CD4-positive, CD25-positive, alpha-beta regulatory T cell (primary cell): ENCODE results near the gene SIRT7. TPM values are rescaled to one million over a fixed set of nuclear protein-coding genes. Genes with fewer than 3 reads are reported as not detected.

Source experiments
- ATAC-seq, 2 donors: fragments of 150-1000 bp; cut with Tn5 transposase; one replicate each; pipeline ENCODE4 v1.10.0; 2021; ENCODE audit warnings: low read depth in 2 of 2, moderate number of reproducible peaks in 2 of 2, moderate library complexity in 1 of 2
- DNase-seq, 3 donors: peaks; one replicate each; pipeline versions ENCODE4 v3.0.0 to v3.0.0-alpha.2; 2012 to 2022; ENCODE audit warnings: mixed read lengths in 1 of 3
- H3K27ac ChIP-seq: one replicate; pipeline ENCODE4 v1.7.0; 2013; ENCODE audit warnings: mild to moderate bottlenecking, low read length; ENCODE audit not compliant: insufficient read depth, poor library complexity, severe bottlenecking
- H3K27me3 ChIP-seq: one replicate; pipeline ENCODE4 v1.7.0; 2013; ENCODE audit warnings: low read length; ENCODE audit not compliant: control insufficient read depth, insufficient read depth
- H3K36me3 ChIP-seq: one replicate; pipeline ENCODE4 v1.7.0; 2013; ENCODE audit warnings: mild to moderate bottlenecking, low read length, moderate library complexity; ENCODE audit not compliant: control insufficient read depth, insufficient read depth
- H3K4me1 ChIP-seq: 2 replicates; pipeline ENCODE4 v1.7.0; 2013; ENCODE audit warnings: mild to moderate bottlenecking, low read length; ENCODE audit not compliant: insufficient read depth, control insufficient read depth, poor library complexity, severe bottlenecking
- H3K4me3 ChIP-seq: one replicate; pipeline ENCODE4 v1.7.0; 2013; ENCODE audit warnings: low read depth, mild to moderate bottlenecking, low read length, moderate library complexity
- H3K9me3 ChIP-seq, 2 experiments: 1 replicate in 1 of 2; 2 replicates in 1 of 2; pipeline ENCODE4 v1.7.0; 2013; ENCODE audit warnings: low read length in 2 of 2, mild to moderate bottlenecking in 1 of 2, moderate library complexity in 1 of 2; ENCODE audit not compliant: control insufficient read depth in 2 of 2
- H3K27ac Mint-ChIP-seq, 3 donors: one replicate each; pipeline ENCODE4 v1.8.0; 2020 to 2022; ENCODE audit warnings: mild to moderate bottlenecking in 3 of 3, mixed read lengths in 3 of 3, moderate library complexity in 2 of 3
- H3K27me3 Mint-ChIP-seq: one replicate; pipeline ENCODE4 v1.8.0; 2022; ENCODE audit warnings: mild to moderate bottlenecking, mixed read lengths
- H3K36me3 Mint-ChIP-seq: one replicate; pipeline ENCODE4 v1.8.0; 2020; ENCODE audit warnings: mixed read lengths
- H3K4me1 Mint-ChIP-seq, 4 donors: one replicate each; pipeline ENCODE4 v1.8.0; 2020 to 2022; ENCODE audit warnings: mixed read lengths in 4 of 4, mild to moderate bottlenecking in 1 of 4
- H3K4me3 Mint-ChIP-seq, 4 donors: one replicate each; pipeline ENCODE4 v1.8.0; 2020 to 2022; ENCODE audit warnings: mild to moderate bottlenecking in 4 of 4, mixed read lengths in 4 of 4, moderate library complexity in 3 of 4
- H3K9me3 Mint-ChIP-seq, 7 donors: one replicate each; pipeline ENCODE4 v1.8.0; 2020 to 2022; ENCODE audit warnings: mixed read lengths in 7 of 7, mild to moderate bottlenecking in 3 of 7, moderate library complexity in 2 of 7
- polyA plus RNA-seq, 4 donors: library from polyadenylated mRNA; unstranded; fragments of 300-500 nt; fragmentation: Illumina TruSeq; gene quantifications; one replicate each; pipeline ENCODE4 v1.2.3, GENCODE V29; 2021
- total RNA-seq: library from RNA; stranded (reverse); gene quantifications from one replicate; pipeline ENCODE4 v1.2.3, GENCODE V29; 2022

SIRT7 gene
- total and polyA plus RNA-seq, 5 donors from 2014 or later, result 35.9 to 78.1 (median 42.1) TPM

- Mint-ChIP-seq H3K27me3 (peaks cover 18% of the 10 kb centered on the region), H3K4me1 (peaks cover 0 to 30% (median 7%) of the 10 kb centered on the region in 4 donors), H3K36me3 (no peaks in the 10 kb centered on the region), H3K9me3 (peaks cover 0 to 1% (median 0%) of the 10 kb centered on the region in 7 donors), H3K27ac (no peak overlapping the region), H3K4me3 (peak overlapping the region in 3 of 4 donors; percentile 69 to 74 (median 73))
- ATAC-seq, result peak in 1 of 2 donors; percentile 27
- no peaks in the 10 kb centered on the region for H3K9me3 ChIP-seq
- no peaks in the 10 kb centered on the region for H3K27me3 ChIP-seq
- H3K4me1 ChIP-seq, result peaks cover 43% of the 10 kb centered on the region
- peak overlapping the region; percentile 76 for H3K27ac ChIP-seq
- no peak for DNase-seq
- H3K4me3 ChIP-seq, result no peak overlapping the region
- no peaks in the 10 kb centered on the region for H3K36me3 ChIP-seq
Measured at GRCh38 chr17:81927152-81927652, 9.2 kb upstream of the SIRT7 start.

DNA sequence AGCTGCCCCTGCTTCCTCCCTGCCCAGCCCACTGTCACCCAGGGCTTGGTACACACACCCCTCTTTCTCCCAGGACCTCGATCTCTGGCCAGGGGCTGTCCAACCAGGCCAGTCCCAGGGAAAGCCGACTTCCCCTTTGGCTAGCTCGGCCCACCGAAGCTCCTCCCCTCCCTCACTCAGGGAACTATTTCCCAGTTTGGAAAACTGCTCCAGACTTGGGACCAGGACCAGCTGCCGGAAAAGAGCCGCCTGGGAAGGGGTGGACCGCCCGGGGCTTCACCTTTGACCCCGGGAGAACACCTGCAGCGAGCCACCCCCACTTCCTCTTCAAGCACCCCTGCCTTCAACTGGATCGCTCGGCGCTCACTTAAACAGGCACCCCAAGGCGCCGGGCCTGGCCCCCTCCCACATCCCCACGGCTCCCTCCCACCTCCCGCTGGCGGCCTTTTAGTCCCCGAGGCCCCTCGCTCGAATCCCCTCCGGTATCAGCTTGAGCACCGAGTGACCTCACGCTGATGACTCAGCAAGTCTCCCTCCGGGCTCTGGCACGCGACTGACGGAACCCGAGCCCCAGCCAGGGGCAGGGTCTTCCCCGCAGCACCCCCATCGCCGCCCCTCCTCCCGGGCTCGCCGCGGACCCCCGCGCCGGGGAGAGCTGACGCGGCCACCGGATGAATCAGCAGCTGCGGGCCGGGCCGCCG, 8.6 kb upstream of the SIRT7 start:
- H3K36me3 Mint-ChIP-seq, result no peaks in the 10 kb centered on the region
- H3K4me3 Mint-ChIP-seq, result peak overlapping the region; percentile 85 to 93 (median 86)
- H3K9me3 Mint-ChIP-seq, result peaks cover 0 to 1% (median 0%) of the 10 kb centered on the region in 7 donors
- Histone ChIP-seq H3K9me3 (no peaks in the 10 kb centered on the region), H3K27me3 (no peaks in the 10 kb centered on the region), H3K4me1 (peaks cover 43% of the 10 kb centered on the region), H3K27ac (peak overlapping the region; percentile 76), H3K4me3 (peak overlapping the region; percentile 11), H3K36me3 (no peaks in the 10 kb centered on the region)
- H3K4me1 Mint-ChIP-seq, result peaks cover 0 to 30% (median 7%) of the 10 kb centered on the region in 4 donors
- ATAC-seq, result peak; percentile 35
- DNase-seq, result peak; percentile 47 to 82 (median 48)
- H3K27ac Mint-ChIP-seq, result peak overlapping the region; percentile 91 to 96 (median 93)
- H3K27me3 Mint-ChIP-seq, result peaks cover 12% of the 10 kb centered on the region

DNA sequence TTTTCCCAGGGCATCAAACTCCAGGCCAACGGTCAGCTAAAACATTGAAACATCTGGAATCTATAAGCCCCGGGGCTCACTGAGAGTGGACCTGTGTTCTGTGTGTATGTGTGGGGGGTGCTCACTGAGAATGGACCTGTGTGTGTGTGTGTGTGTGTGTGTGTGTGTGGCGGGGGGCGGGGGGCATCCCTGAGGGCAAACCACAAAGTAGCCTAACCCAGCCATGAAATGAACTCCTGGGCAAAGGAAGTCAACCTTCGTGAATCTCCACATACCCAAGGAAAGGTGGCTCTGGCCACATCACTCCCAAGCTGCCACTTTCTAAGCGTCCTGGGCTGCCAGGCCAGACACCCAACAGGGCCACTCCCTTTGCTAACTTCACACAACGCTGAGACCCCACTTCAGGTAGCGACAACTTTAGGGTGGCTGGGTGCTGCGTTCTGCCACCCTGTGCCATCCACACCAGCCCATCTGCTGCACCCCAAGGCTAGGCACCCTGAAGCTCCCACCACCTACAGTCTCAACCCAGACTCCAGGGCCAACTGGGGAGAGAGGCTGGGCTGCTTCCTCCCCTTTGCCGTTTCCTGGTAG, 8.0 kb upstream of the SIRT7 start:
- peaks cover 0 to under 1% (median 0%) of the 10 kb centered on the region in 7 donors for H3K9me3 Mint-ChIP-seq
- H3K4me1 Mint-ChIP-seq, result peaks cover 0 to 30% (median 7%) of the 10 kb centered on the region in 4 donors
- Histone ChIP-seq H3K36me3 (no peaks in the 10 kb centered on the region), H3K4me1 (peaks cover 43% of the 10 kb centered on the region), H3K27ac (peak overlapping the region; percentile 76), H3K9me3 (no peaks in the 10 kb centered on the region), H3K4me3 (peak overlapping the region; percentile 11), H3K27me3 (no peaks in the 10 kb centered on the region)
- H3K27me3 Mint-ChIP-seq, result peaks cover 8% of the 10 kb centered on the region
- ATAC-seq (no peak), DNase-seq (no peak)
- no peaks in the 10 kb centered on the region for H3K36me3 Mint-ChIP-seq
- H3K27ac Mint-ChIP-seq, result peak overlapping the region; percentile 91 to 96 (median 93)
- peak overlapping the region; percentile 85 to 96 (median 86) for H3K4me3 Mint-ChIP-seq

GRCh38 chr17:81924557-81925532, 6.9 kb upstream of the SIRT7 start:
- H3K9me3 Mint-ChIP-seq, result no peaks in the 10 kb centered on the region
- peaks cover 0 to 30% (median 7%) of the 10 kb centered on the region in 4 donors for H3K4me1 Mint-ChIP-seq
- no peaks in the 10 kb centered on the region for H3K36me3 Mint-ChIP-seq
- Histone ChIP-seq H3K36me3 (no peaks in the 10 kb centered on the region), H3K27ac (no peak overlapping the region), H3K4me3 (no peak overlapping the region), H3K4me1 (peaks cover 43% of the 10 kb centered on the region), H3K27me3 (no peaks in the 10 kb centered on the region), H3K9me3 (no peaks in the 10 kb centered on the region)
- peaks cover 6% of the 10 kb centered on the region for H3K27me3 Mint-ChIP-seq
- DNase-seq (peak in 1 of 3 donors; percentile 77), ATAC-seq (no peak)
- peak overlapping the region; percentile 70 to 96 (median 86) for H3K4me3 Mint-ChIP-seq
- H3K27ac Mint-ChIP-seq, result peak overlapping the region in 2 of 3 donors; percentile 23 to 71

DNA sequence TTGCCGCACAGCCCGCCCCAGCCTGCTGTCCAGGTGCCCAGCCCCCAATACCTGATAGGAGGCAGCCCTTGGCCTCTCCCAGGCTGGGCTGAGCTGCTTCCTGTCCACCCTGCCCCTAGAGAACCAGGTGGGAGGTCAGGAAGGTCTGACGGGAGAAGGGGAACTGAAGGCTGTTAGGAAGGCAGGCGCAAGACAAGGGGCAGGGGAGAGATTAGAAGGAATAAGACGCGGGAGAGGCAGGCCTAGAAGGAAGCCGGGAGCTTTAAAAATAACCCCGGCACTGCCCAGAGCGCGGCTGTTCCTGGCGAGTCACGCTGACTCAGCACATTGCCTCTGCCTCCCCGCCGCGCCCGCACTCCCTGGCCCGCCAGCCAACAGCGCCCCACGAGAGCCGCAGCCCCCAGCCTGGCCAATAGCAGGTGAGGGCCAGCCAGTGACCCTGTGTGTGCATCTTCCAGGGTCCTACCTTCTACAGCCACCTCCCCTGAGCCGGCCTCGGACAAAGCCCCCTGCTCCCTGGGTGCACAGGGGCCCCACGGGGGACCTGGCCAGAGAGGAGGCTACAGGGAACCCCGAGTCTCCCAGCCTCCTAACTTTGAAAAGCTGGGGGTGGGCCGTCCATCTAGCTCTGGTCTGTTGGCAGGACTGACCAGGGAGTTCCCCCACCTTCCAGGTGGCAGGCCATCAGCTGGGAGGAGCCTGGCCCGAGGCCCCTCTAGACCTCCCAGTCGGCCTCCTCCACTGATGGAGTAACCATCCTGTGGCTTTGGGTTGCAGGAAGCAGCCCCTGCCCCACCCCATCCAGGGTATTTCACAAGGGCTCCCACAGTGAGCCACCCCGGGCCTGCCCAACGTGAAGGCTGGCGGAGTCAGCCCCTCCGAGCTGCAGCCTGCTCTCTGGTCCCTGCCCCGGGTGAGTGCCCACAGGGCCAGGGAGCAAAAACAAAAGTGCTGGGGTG, 5.6 kb upstream of the SIRT7 start:
- Mint-ChIP-seq H3K9me3 (no peaks in the 10 kb centered on the region), H3K27ac (no peak overlapping the region), H3K27me3 (peaks cover 6% of the 10 kb centered on the region), H3K4me1 (peaks cover 0 to 32% (median 8%) of the 10 kb centered on the region in 4 donors), H3K36me3 (no peaks in the 10 kb centered on the region), H3K4me3 (peak overlapping the region in 2 of 4 donors; percentile 70 to 82)
- no peak for ATAC-seq
- Histone ChIP-seq H3K27ac (no peak overlapping the region), H3K4me1 (peaks cover 41% of the 10 kb centered on the region), H3K9me3 (no peaks in the 10 kb centered on the region), H3K36me3 (no peaks in the 10 kb centered on the region), H3K27me3 (no peaks in the 10 kb centered on the region), H3K4me3 (no peak overlapping the region)
- no peak for DNase-seq

DNA sequence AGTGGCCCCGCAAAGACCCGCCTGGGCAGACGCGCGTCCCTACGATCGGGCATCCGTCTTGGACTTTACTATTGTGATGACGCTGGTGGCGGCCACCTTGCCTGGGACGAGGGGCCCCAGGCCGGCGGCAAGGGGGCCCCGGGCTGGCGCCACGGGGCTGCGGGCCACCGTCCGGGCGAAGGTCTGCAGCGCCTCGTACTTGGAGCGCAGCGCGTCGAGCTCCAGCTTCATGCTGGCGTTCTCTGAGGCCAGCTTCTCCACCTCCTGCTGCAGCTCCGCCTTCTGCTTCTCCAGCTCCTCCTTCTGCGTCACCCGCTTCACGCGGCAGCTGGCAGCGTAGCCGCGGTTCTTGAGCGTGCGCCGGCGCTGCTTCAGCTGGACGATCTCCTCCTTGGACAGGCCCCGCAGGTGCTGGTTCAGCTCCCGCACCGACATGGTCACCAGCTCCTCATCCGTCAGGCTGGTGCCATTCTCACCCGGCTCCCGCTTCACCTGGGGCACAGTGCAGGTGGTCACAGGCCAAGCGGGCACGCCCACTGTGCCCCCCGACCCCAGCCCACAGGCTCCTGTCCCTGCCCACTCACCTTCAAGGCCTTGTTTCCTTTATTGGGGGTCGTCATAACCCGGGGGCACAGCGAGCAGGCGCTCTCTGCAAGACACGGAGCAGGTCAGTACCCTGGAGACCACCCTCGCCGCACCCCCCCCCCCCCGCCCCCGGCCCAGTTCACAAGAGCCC, 4.8 kb upstream of the SIRT7 start:
- H3K9me3 Mint-ChIP-seq, result no peaks in the 10 kb centered on the region
- peaks cover 37% of the 10 kb centered on the region for H3K4me1 ChIP-seq
- H3K36me3 Mint-ChIP-seq, result no peaks in the 10 kb centered on the region
- no peak overlapping the region for H3K27ac ChIP-seq
- H3K36me3 ChIP-seq, result no peaks in the 10 kb centered on the region
- ATAC-seq, result no peak
- H3K9me3 ChIP-seq, result no peaks in the 10 kb centered on the region
- H3K4me3 Mint-ChIP-seq, result no peak overlapping the region
- peaks cover 6% of the 10 kb centered on the region for H3K27me3 Mint-ChIP-seq
- no peak overlapping the region for H3K4me3 ChIP-seq
- H3K4me1 Mint-ChIP-seq, result peaks cover 0 to 39% (median 10%) of the 10 kb centered on the region in 4 donors
- no peaks in the 10 kb centered on the region for H3K27me3 ChIP-seq
- no peak for DNase-seq
- no peak overlapping the region for H3K27ac Mint-ChIP-seq
